Measurements from ENCODE around the gene RCC2. TPM values are rescaled to one million over a fixed set of nuclear protein-coding genes. Genes with fewer than 3 reads are reported as not detected.

RCC2 gene
- total and polyA plus RNA-seq, 4 donors: 2.1 to 36.7 (median 8.1) TPM

GRCh38 chr1:17365293-17365692 lies 74.2 kb downstream of the RCC2 start:
- Histone ChIP-seq H3K27ac (ENCODE audit: low read depth in 1 of 2, low read length in 2 of 2) (no peak overlapping the region), H3K4me1 (ENCODE audit: control insufficient read depth in 4 of 4, insufficient read depth in 4 of 4, low read length in 3 of 4) (no peaks in the 10 kb centered on the region), H3K36me3 (ENCODE audit: control insufficient read depth in 4 of 4, insufficient read depth in 3 of 4, low read depth in 1 of 4, low read length in 3 of 4) (no peaks in the 10 kb centered on the region), H3K4me3 (ENCODE audit: low read depth in 1 of 3, low read length in 3 of 3) (no peak overlapping the region), H3K9ac (ENCODE audit: low read depth in 1 of 2, low read length in 2 of 2) (no peak overlapping the region), H3K27me3 (ENCODE audit: control insufficient read depth in 4 of 4, insufficient read depth in 4 of 4, low read length in 3 of 4) (peaks cover 0 to 2% (median 0%) of the 10 kb centered on the region in 4 donors), H3K9me3 (ENCODE audit: control insufficient read depth in 4 of 4, low read length in 3 of 4) (no peaks in the 10 kb centered on the region)
- WGBS: 78% methylated on average over 3 of the region's 3 CpGs
- no peak for DNase-seq (ENCODE audit: low spot score)
- TF ChIP-seq RXRA (IDR thresholded peaks at IDR 0.05) (no peak), SP1 (IDR thresholded peaks at IDR 0.05) (no peak), EGR1 (IDR thresholded peaks at IDR 0.05; ENCODE audit: low read depth in 2 of 2) (no peak), CTCF (IDR thresholded peaks at IDR 0.05; ENCODE audit: low read depth, low read length, missing input control) (no peak), FOXA2 (IDR thresholded peaks at IDR 0.05) (no peak)

GRCh38 chr1:17363771-17364170 lies 75.7 kb downstream of the RCC2 start:
- Histone ChIP-seq H3K9me3 (ENCODE audit: control insufficient read depth in 4 of 4, low read length in 3 of 4) (no peaks in the 10 kb centered on the region), H3K4me3 (ENCODE audit: low read depth in 1 of 3, low read length in 3 of 3) (no peak overlapping the region), H3K4me1 (ENCODE audit: control insufficient read depth in 4 of 4, insufficient read depth in 4 of 4, low read length in 3 of 4) (no peaks in the 10 kb centered on the region), H3K9ac (ENCODE audit: low read depth in 1 of 2, low read length in 2 of 2) (no peak overlapping the region), H3K36me3 (ENCODE audit: control insufficient read depth in 4 of 4, insufficient read depth in 3 of 4, low read depth in 1 of 4, low read length in 3 of 4) (no peaks in the 10 kb centered on the region), H3K27me3 (ENCODE audit: control insufficient read depth in 4 of 4, insufficient read depth in 4 of 4, low read length in 3 of 4) (peaks cover 0 to 2% (median 0%) of the 10 kb centered on the region in 4 donors), H3K27ac (ENCODE audit: low read depth in 1 of 2, low read length in 2 of 2) (no peak overlapping the region)
- DNase-seq (ENCODE audit: low spot score): no peak
- TF ChIP-seq GABPA (IDR thresholded peaks at IDR 0.05 in 1 of 2, conservative IDR thresholded peaks at IDR 0.05 in 1 of 2) (no peak), FOXA1 (IDR thresholded peaks at IDR 0.05) (no peak), HNF4A (conservative IDR thresholded peaks at IDR 0.05) (no peak), FOXA2 (IDR thresholded peaks at IDR 0.05) (no peak), TAF1 (conservative IDR thresholded peaks at IDR 0.05) (no peak), RXRA (IDR thresholded peaks at IDR 0.05) (no peak), MAX (IDR thresholded peaks at IDR 0.05) (no peak), ATF3 (IDR thresholded peaks at IDR 0.05) (no peak), RAD21 (IDR thresholded peaks at IDR 0.05) (no peak), JUND (IDR thresholded peaks at IDR 0.05) (no peak), HNF4G (IDR thresholded peaks at IDR 0.05) (no peak), CTCF (IDR thresholded peaks at IDR 0.05; ENCODE audit: low read depth, low read length, missing input control) (no peak), YY1 (IDR thresholded peaks at IDR 0.05) (no peak), SP1 (IDR thresholded peaks at IDR 0.05) (no peak), ZBTB33 (IDR thresholded peaks at IDR 0.05) (no peak), NR2F2 (IDR thresholded peaks at IDR 0.05) (no peak), EGR1 (IDR thresholded peaks at IDR 0.05; ENCODE audit: low read depth in 2 of 2) (no peak), REST (IDR thresholded peaks at IDR 0.05) (no peak)
- WGBS: 76% methylated on average over 4 of the region's 4 CpGs
